Neural crest cell (in vitro differentiated cells): ENCODE data around the gene NEDD4. TPM values are rescaled to one million over a fixed set of nuclear protein-coding genes. Genes with fewer than 3 reads are reported as not detected.
"Not testable (repeated sequence)": the region's sequence is repeated elsewhere in the genome, so short reads cannot be mapped to it uniquely, and the experiment has no call there.

Experiments used
- DNase-seq: peaks from one replicate; pipeline ENCODE4 v3.0.0; 2021; ENCODE audit warnings: low read depth, mixed read lengths, low spot score
- H3K27ac Mint-ChIP-seq: one replicate; pipeline ENCODE4 v1.8.0; 2021; ENCODE audit warnings: mild to moderate bottlenecking, mixed read lengths; ENCODE audit not compliant: unreplicated experiment
- H3K27me3 Mint-ChIP-seq: 2 replicates; pipeline ENCODE4 v1.8.0; 2021; ENCODE audit warnings: low read depth, mild to moderate bottlenecking, mixed read lengths
- H3K36me3 Mint-ChIP-seq: 2 replicates; pipeline ENCODE4 v1.8.0; 2021; ENCODE audit warnings: low read depth, mild to moderate bottlenecking, mixed read lengths
- H3K4me1 Mint-ChIP-seq: 2 replicates; pipeline ENCODE4 v1.8.0; 2021; ENCODE audit warnings: mixed read lengths
- H3K4me3 Mint-ChIP-seq: one replicate; pipeline ENCODE4 v1.8.0; 2021; ENCODE audit warnings: mild to moderate bottlenecking, mixed read lengths
- H3K9me3 Mint-ChIP-seq: 2 replicates; pipeline ENCODE4 v1.8.0; 2021; ENCODE audit warnings: mixed read lengths
- total RNA-seq: library from RNA; stranded (reverse); gene quantifications from 2 replicates; pipeline ENCODE4 v1.2.1, GENCODE V29; 2021
- TF ChIP-seq, protein P1 (sequence below): fragments of 200-600 bp; sonication (generic); conservative IDR thresholded peaks from 2 replicates; pipeline ENCODE4 v1.5.0; 2021; ENCODE audit warnings: antibody characterized with exemption, mild to moderate bottlenecking

NEDD4 gene
- total RNA-seq, 1 donor from 2014 or later = 20.3 TPM

DNA sequence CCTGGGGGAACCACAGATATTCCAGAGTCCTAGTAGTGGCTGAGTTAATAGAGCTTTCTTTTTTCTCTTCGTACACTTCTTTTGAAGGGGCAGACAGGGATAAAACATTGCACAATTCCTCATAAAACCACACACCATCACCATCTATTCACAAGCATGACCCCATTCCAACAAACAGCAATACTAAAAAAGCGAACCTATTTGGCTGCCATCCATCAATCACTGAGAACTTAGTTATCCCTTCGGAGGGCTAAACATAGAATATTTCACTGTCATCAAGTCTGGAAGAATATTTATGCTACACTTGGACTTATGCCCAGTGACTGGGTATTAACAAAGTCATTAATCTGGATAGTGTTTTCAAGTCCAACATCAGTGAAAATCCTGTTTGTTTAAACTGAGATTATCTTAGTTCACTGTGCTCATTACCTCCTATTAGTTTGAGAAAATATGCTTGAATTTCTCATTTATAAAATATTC is 170.2 kb downstream of the NEDD4 start:
- H3K4me3 Mint-ChIP-seq = no peak overlapping the region
- H3K36me3 Mint-ChIP-seq = no peaks in the 10 kb centered on the region
- H3K27me3 Mint-ChIP-seq = no peaks in the 10 kb centered on the region
- DNase-seq = no peak
- no peak overlapping the region for H3K27ac Mint-ChIP-seq
- H3K4me1 Mint-ChIP-seq = peaks cover 30% of the 10 kb centered on the region
- TF ChIP-seq, protein P1, sequence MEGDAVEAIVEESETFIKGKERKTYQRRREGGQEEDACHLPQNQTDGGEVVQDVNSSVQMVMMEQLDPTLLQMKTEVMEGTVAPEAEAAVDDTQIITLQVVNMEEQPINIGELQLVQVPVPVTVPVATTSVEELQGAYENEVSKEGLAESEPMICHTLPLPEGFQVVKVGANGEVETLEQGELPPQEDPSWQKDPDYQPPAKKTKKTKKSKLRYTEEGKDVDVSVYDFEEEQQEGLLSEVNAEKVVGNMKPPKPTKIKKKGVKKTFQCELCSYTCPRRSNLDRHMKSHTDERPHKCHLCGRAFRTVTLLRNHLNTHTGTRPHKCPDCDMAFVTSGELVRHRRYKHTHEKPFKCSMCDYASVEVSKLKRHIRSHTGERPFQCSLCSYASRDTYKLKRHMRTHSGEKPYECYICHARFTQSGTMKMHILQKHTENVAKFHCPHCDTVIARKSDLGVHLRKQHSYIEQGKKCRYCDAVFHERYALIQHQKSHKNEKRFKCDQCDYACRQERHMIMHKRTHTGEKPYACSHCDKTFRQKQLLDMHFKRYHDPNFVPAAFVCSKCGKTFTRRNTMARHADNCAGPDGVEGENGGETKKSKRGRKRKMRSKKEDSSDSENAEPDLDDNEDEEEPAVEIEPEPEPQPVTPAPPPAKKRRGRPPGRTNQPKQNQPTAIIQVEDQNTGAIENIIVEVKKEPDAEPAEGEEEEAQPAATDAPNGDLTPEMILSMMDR = no peak
- no peaks in the 10 kb centered on the region for H3K9me3 Mint-ChIP-seq

GRCh38 chr15:55821740-55822139 is 171.7 kb downstream of the NEDD4 start:
- H3K9me3 Mint-ChIP-seq, H3K27me3 Mint-ChIP-seq, H3K27ac Mint-ChIP-seq, DNase-seq, H3K4me3 Mint-ChIP-seq, H3K36me3 Mint-ChIP-seq: not testable (repeated sequence)
- peaks cover 30% of the 10 kb centered on the region for H3K4me1 Mint-ChIP-seq

DNA sequence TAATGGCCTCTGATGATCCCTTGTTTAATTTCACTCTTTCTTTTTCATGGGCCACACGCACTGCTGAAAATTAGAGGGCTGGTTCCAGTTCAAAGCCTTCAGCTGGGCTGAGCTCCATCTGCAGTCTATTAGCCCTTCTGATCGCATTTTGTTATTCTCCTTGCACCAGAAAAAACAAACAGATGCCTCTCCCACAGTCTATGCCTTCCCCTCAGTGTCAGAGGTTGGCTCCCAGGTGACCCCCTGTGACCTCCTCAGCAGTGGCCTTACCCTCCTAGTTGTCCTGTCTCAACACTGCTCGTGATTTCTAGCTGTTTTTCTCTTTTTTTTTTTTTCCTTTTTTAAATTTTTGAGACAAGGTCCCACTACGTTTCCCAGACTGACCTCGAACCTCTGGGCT is 173.4 kb downstream of the NEDD4 start:
- Mint-ChIP-seq H3K27me3 (no peaks in the 10 kb centered on the region), H3K27ac (peak overlapping the region; percentile 7)

GRCh38 chr15:55819397-55820034 is 173.9 kb downstream of the NEDD4 start:
- Mint-ChIP-seq H3K9me3 (no peaks in the 10 kb centered on the region), H3K27me3 (no peaks in the 10 kb centered on the region), H3K27ac (peak overlapping the region; percentile 7), H3K4me1 (peaks cover 35% of the 10 kb centered on the region), H3K4me3 (no peak overlapping the region), H3K36me3 (no peaks in the 10 kb centered on the region)
- TF ChIP-seq, protein P1 = no peak
- no peak for DNase-seq

More for the DNA sequence above, 173.4 kb downstream of the NEDD4 start:
- no peak for DNase-seq
- TF ChIP-seq, protein P1 = no peak
- no peak overlapping the region for H3K4me3 Mint-ChIP-seq
- peaks cover 35% of the 10 kb centered on the region for H3K4me1 Mint-ChIP-seq
- H3K9me3 Mint-ChIP-seq = no peaks in the 10 kb centered on the region
- no peaks in the 10 kb centered on the region for H3K36me3 Mint-ChIP-seq

DNA sequence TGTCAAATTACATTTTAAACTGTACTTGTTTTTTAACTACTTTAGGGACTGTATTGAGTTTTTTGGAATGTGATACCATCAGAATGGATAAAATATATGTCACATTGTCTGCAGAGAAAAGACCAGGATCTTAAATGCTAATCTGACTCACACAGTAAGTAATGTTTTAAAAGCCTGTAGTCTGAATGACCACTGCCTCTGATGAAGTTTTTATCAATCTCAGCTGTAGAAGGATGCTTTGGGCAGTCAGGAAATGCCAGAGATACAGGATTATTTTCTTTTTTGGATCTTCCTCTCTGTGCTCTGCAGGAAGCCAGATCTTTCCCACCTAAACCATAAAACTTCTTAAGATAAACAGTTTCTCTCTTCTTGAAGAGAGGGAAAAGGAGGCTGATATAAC is 177.4 kb downstream of the NEDD4 start:
- no peaks in the 10 kb centered on the region for H3K36me3 Mint-ChIP-seq
- no peaks in the 10 kb centered on the region for H3K27me3 Mint-ChIP-seq
- H3K4me1 Mint-ChIP-seq = peaks cover 24% of the 10 kb centered on the region
- DNase-seq = no peak
- no peak overlapping the region for H3K4me3 Mint-ChIP-seq
- TF ChIP-seq, protein P1 = no peak
- H3K27ac Mint-ChIP-seq = no peak overlapping the region
- H3K9me3 Mint-ChIP-seq = no peaks in the 10 kb centered on the region

- TF ChIP-seq, protein P1 = no peak
- Mint-ChIP-seq H3K4me3 (no peak overlapping the region), H3K4me1 (peaks cover 37% of the 10 kb centered on the region), H3K27me3 (no peaks in the 10 kb centered on the region), H3K9me3 (no peaks in the 10 kb centered on the region), H3K36me3 (no peaks in the 10 kb centered on the region), H3K27ac (no peak overlapping the region)
- DNase-seq = no peak
These were observed 190.6 kb downstream of the NEDD4 start for GRCh38 chr15:55802600-55803376.
